A549 (cell line): ENCODE data around the gene KIAA0825.

Experiments
- BHLHE40 ChIP-seq: IDR thresholded peaks from 2 replicates; pipeline ENCODE4 v1.6.1; 2012; ENCODE audit warnings: low read depth, low read length, inconsistent platforms
- CBX8 ChIP-seq: fragments of 200-600 bp; sonication (generic); IDR thresholded peaks from 2 replicates; pipeline ENCODE4 v1.6.1; 2016
- HOXA7 ChIP-seq: fragments of 250-450 bp; sonication (Bioruptor Pico); IDR thresholded peaks from 2 replicates; pipeline ENCODE4 v1.5.0; 2020; ENCODE audit warnings: mild to moderate bottlenecking, moderate library complexity
- JUNB ChIP-seq: fragments of >200 bp; sonication (Bioruptor Twin); formaldehyde crosslinking; IDR thresholded peaks from 2 replicates; pipeline ENCODE4 v1.6.1; 2016
- NFE2L2 ChIP-seq: fragments of 150-350 bp; conservative IDR thresholded peaks from 2 replicates; pipeline ENCODE4 v1.6.1; 2014; ENCODE audit warnings: low read length
- NPAS2 ChIP-seq: fragments of 250-450 bp; sonication (Bioruptor Pico); IDR thresholded peaks from 2 replicates; pipeline ENCODE4 v1.8.0; 2022; ENCODE audit warnings: mild to moderate bottlenecking, moderate library complexity, borderline replicate concordance
- RAD21 ChIP-seq, 2 experiments: fragments of >200 bp in 1 of 2; sonication (Bioruptor Twin) in 1 of 2; formaldehyde crosslinking in 1 of 2; IDR thresholded peaks in 1 of 2; conservative IDR thresholded peaks in 1 of 2; 2 replicates in 1 of 2; 3 replicates in 1 of 2; pipeline ENCODE4 v1.6.1; 2012 to 2018; ENCODE audit warnings: inconsistent platforms in 1 of 2
- RARB ChIP-seq: fragments of 250-450 bp; sonication (Bioruptor Pico); IDR thresholded peaks from 2 replicates; pipeline ENCODE4 v1.8.0; 2021; ENCODE audit warnings: mild to moderate bottlenecking, moderate library complexity
- RFX5 ChIP-seq: fragments of 450-650 bp; IDR thresholded peaks from 2 replicates; pipeline ENCODE4 v1.7.1; 2014; ENCODE audit warnings: antibody characterized with exemption, mild to moderate bottlenecking, moderate library complexity
- SMC3 ChIP-seq: fragments of >200 bp; sonication (Bioruptor Twin); formaldehyde crosslinking; IDR thresholded peaks from 3 replicates; pipeline ENCODE4 v1.6.1; 2018; ENCODE audit warnings: inconsistent platforms
- TF ChIP-seq, protein P1 (sequence below): fragments of >200 bp; sonication (Bioruptor Twin); formaldehyde crosslinking; IDR thresholded peaks from 3 replicates; pipeline ENCODE4 v1.5.1; 2016
- TF ChIP-seq, protein P2 (sequence below): fragments of 150-350 bp; IDR thresholded peaks from 2 replicates; pipeline ENCODE4 v1.6.1; 2014; ENCODE audit warnings: low read depth, mild to moderate bottlenecking, low read length

DNA sequence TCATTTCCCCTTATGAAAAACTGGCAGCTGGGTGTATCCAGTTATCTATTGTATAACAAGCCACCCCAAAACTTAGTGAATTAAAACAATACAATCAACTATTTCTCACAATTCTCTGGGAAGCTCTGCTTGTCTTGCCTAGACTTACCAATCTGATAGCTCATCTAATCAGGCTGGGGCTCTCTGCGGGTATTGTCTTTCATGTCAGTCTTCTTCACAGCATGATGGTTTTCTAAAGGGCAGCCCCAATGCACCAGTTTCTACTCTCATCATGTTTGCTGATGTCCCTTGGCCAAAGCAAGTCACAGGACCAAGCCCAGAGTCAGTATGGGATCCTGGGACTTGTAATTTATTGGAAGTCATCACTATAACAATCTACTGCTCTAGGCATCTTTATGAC, 433.5 kb downstream of the KIAA0825 start:
- TF ChIP-seq, protein P1, sequence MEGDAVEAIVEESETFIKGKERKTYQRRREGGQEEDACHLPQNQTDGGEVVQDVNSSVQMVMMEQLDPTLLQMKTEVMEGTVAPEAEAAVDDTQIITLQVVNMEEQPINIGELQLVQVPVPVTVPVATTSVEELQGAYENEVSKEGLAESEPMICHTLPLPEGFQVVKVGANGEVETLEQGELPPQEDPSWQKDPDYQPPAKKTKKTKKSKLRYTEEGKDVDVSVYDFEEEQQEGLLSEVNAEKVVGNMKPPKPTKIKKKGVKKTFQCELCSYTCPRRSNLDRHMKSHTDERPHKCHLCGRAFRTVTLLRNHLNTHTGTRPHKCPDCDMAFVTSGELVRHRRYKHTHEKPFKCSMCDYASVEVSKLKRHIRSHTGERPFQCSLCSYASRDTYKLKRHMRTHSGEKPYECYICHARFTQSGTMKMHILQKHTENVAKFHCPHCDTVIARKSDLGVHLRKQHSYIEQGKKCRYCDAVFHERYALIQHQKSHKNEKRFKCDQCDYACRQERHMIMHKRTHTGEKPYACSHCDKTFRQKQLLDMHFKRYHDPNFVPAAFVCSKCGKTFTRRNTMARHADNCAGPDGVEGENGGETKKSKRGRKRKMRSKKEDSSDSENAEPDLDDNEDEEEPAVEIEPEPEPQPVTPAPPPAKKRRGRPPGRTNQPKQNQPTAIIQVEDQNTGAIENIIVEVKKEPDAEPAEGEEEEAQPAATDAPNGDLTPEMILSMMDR: no peak
- TF ChIP-seq RFX5 (no peak), CBX8 (no peak), HOXA7 (no peak), NPAS2 (no peak), BHLHE40 (no peak), NFE2L2 (no peak), RAD21 (conservative IDR thresholded peaks at IDR 0.05 in 1 of 2, IDR thresholded peaks at IDR 0.05 in 1 of 2) (no peak), SMC3 (no peak), JUNB (no peak), RARB (CRISPR knock-in tag) (no peak)
- TF ChIP-seq, protein P2, sequence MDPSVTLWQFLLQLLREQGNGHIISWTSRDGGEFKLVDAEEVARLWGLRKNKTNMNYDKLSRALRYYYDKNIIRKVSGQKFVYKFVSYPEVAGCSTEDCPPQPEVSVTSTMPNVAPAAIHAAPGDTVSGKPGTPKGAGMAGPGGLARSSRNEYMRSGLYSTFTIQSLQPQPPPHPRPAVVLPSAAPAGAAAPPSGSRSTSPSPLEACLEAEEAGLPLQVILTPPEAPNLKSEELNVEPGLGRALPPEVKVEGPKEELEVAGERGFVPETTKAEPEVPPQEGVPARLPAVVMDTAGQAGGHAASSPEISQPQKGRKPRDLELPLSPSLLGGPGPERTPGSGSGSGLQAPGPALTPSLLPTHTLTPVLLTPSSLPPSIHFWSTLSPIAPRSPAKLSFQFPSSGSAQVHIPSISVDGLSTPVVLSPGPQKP: no peak
